GM23338 (cell line): ENCODE measurements around the gene AMY2B.
"Not testable (repeated sequence)": the region's sequence is repeated elsewhere in the genome, so short reads cannot be mapped to it uniquely, and the experiment has no call there.

ENCODE experiments used
- EZH2 ChIP-seq: fragments of 200-600 bp; sonication (generic); IDR thresholded peaks from one replicate; pipeline ENCODE4 v1.8.0; 2017; ENCODE audit warnings: antibody characterized with exemption, mild to moderate bottlenecking, low read depth; ENCODE audit not compliant: unreplicated experiment
- EZH2phosphoT487 ChIP-seq: fragments of 200-600 bp; sonication (generic); IDR thresholded peaks from one replicate; pipeline ENCODE4 v1.8.1; 2018; ENCODE audit warnings: antibody characterized with exemption; ENCODE audit not compliant: unreplicated experiment
- JUNB ChIP-seq: IDR thresholded peaks from one replicate; pipeline ENCODE4 v1.6.1; 2016; ENCODE audit warnings: antibody characterized with exemption; ENCODE audit not compliant: unreplicated experiment
- POLR2AphosphoS5 ChIP-seq: IDR thresholded peaks from 2 replicates; pipeline ENCODE4 v1.6.1; 2016; ENCODE audit warnings: antibody characterized with exemption, low read depth
- ZNF331 ChIP-seq: fragments of 250-450 bp; sonication (Bioruptor Pico); IDR thresholded peaks from 2 replicates; pipeline ENCODE4 v1.5.0; 2020; ENCODE audit warnings: low read depth, mild to moderate bottlenecking, moderate library complexity
- TF ChIP-seq, protein P1 (sequence below), 2 experiments: fragments of 200-600 bp in 1 of 2; sonication (generic) in 1 of 2; conservative IDR thresholded peaks; 2 replicates each; pipeline versions ENCODE4 v1.5.1 to v1.6.1; 2016 to 2017; ENCODE audit warnings: antibody characterized with exemption in 2 of 2, low read depth in 2 of 2, mild to moderate bottlenecking in 2 of 2, moderate library complexity in 1 of 2
- TF ChIP-seq, protein P2 (sequence below): fragments of 250-450 bp; sonication (Bioruptor Pico); IDR thresholded peaks from 2 replicates; pipeline ENCODE4 v1.5.0; 2020; ENCODE audit warnings: mild to moderate bottlenecking, moderate library complexity
- TF ChIP-seq, protein P3 (sequence below): IDR thresholded peaks from 2 replicates; pipeline ENCODE4 v1.6.1; 2016; ENCODE audit warnings: antibody characterized with exemption
- TF ChIP-seq, protein P4 (sequence below): IDR thresholded peaks from one replicate; pipeline ENCODE4 v1.6.1; 2018; ENCODE audit warnings: antibody characterized with exemption; ENCODE audit not compliant: unreplicated experiment

DNA sequence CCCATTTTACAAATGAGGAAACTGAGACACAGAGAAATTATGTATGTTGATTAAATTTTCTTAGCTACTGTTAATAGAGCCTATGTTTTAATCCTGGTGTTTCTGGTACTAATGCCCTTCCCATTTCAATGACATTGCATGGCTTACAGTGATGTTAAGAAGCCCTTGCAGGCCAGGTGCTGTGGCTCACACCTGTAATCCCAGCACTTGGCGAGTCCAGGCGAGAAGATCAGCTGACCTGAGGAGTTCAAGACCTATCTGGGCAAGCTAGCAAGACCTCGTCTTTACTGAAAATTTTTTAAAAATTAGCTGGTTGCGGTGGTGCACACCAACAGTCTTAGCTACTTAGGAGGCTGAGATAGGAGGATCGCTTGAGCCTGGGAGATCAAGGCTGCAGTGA is 5.4 kb downstream of the AMY2B start:
- TF ChIP-seq ZNF331 (CRISPR knock-in tag); EZH2; POLR2AphosphoS5; EZH2phosphoT487; JUNB: not testable (repeated sequence)
- TF ChIP-seq, protein P1, sequence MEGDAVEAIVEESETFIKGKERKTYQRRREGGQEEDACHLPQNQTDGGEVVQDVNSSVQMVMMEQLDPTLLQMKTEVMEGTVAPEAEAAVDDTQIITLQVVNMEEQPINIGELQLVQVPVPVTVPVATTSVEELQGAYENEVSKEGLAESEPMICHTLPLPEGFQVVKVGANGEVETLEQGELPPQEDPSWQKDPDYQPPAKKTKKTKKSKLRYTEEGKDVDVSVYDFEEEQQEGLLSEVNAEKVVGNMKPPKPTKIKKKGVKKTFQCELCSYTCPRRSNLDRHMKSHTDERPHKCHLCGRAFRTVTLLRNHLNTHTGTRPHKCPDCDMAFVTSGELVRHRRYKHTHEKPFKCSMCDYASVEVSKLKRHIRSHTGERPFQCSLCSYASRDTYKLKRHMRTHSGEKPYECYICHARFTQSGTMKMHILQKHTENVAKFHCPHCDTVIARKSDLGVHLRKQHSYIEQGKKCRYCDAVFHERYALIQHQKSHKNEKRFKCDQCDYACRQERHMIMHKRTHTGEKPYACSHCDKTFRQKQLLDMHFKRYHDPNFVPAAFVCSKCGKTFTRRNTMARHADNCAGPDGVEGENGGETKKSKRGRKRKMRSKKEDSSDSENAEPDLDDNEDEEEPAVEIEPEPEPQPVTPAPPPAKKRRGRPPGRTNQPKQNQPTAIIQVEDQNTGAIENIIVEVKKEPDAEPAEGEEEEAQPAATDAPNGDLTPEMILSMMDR (conservative IDR thresholded peaks at IDR 0.05; ENCODE audit: low read depth in 2 of 2): not testable (repeated sequence)
- TF ChIP-seq, protein P2, sequence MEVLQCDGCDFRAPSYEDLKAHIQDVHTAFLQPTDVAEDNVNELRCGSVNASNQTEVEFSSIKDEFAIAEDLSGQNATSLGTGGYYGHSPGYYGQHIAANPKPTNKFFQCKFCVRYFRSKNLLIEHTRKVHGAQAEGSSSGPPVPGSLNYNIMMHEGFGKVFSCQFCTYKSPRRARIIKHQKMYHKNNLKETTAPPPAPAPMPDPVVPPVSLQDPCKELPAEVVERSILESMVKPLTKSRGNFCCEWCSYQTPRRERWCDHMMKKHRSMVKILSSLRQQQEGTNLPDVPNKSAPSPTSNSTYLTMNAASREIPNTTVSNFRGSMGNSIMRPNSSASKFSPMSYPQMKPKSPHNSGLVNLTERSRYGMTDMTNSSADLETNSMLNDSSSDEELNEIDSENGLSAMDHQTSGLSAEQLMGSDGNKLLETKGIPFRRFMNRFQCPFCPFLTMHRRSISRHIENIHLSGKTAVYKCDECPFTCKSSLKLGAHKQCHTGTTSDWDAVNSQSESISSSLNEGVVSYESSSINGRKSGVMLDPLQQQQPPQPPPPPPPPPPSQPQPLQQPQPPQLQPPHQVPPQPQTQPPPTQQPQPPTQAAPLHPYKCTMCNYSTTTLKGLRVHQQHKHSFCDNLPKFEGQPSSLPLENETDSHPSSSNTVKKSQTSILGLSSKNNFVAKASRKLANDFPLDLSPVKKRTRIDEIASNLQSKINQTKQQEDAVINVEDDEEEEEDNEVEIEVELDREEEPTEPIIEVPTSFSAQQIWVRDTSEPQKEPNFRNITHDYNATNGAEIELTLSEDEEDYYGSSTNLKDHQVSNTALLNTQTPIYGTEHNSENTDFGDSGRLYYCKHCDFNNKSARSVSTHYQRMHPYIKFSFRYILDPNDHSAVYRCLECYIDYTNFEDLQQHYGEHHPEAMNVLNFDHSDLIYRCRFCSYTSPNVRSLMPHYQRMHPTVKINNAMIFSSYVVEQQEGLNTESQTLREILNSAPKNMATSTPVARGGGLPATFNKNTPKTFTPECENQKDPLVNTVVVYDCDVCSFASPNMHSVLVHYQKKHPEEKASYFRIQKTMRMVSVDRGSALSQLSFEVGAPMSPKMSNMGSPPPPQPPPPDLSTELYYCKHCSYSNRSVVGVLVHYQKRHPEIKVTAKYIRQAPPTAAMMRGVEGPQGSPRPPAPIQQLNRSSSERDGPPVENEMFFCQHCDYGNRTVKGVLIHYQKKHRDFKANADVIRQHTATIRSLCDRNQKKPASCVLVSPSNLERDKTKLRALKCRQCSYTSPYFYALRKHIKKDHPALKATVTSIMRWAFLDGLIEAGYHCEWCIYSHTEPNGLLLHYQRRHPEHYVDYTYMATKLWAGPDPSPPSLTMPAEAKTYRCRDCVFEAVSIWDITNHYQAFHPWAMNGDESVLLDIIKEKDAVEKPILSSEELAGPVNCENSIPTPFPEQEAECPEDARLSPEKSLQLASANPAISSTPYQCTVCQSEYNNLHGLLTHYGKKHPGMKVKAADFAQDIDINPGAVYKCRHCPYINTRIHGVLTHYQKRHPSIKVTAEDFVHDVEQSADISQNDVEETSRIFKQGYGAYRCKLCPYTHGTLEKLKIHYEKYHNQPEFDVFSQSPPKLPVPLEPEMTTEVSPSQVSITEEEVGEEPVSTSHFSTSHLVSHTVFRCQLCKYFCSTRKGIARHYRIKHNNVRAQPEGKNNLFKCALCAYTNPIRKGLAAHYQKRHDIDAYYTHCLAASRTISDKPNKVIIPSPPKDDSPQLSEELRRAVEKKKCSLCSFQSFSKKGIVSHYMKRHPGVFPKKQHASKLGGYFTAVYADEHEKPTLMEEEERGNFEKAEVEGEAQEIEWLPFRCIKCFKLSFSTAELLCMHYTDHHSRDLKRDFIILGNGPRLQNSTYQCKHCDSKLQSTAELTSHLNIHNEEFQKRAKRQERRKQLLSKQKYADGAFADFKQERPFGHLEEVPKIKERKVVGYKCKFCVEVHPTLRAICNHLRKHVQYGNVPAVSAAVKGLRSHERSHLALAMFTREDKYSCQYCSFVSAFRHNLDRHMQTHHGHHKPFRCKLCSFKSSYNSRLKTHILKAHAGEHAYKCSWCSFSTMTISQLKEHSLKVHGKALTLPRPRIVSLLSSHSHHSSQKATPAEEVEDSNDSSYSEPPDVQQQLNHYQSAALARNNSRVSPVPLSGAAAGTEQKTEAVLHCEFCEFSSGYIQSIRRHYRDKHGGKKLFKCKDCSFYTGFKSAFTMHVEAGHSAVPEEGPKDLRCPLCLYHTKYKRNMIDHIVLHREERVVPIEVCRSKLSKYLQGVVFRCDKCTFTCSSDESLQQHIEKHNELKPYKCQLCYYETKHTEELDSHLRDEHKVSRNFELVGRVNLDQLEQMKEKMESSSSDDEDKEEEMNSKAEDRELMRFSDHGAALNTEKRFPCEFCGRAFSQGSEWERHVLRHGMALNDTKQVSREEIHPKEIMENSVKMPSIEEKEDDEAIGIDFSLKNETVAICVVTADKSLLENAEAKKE (CRISPR knock-in tag): not testable (repeated sequence)
- TF ChIP-seq, protein P3, sequence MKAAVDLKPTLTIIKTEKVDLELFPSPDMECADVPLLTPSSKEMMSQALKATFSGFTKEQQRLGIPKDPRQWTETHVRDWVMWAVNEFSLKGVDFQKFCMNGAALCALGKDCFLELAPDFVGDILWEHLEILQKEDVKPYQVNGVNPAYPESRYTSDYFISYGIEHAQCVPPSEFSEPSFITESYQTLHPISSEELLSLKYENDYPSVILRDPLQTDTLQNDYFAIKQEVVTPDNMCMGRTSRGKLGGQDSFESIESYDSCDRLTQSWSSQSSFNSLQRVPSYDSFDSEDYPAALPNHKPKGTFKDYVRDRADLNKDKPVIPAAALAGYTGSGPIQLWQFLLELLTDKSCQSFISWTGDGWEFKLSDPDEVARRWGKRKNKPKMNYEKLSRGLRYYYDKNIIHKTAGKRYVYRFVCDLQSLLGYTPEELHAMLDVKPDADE: not testable (repeated sequence)
- TF ChIP-seq, protein P4, sequence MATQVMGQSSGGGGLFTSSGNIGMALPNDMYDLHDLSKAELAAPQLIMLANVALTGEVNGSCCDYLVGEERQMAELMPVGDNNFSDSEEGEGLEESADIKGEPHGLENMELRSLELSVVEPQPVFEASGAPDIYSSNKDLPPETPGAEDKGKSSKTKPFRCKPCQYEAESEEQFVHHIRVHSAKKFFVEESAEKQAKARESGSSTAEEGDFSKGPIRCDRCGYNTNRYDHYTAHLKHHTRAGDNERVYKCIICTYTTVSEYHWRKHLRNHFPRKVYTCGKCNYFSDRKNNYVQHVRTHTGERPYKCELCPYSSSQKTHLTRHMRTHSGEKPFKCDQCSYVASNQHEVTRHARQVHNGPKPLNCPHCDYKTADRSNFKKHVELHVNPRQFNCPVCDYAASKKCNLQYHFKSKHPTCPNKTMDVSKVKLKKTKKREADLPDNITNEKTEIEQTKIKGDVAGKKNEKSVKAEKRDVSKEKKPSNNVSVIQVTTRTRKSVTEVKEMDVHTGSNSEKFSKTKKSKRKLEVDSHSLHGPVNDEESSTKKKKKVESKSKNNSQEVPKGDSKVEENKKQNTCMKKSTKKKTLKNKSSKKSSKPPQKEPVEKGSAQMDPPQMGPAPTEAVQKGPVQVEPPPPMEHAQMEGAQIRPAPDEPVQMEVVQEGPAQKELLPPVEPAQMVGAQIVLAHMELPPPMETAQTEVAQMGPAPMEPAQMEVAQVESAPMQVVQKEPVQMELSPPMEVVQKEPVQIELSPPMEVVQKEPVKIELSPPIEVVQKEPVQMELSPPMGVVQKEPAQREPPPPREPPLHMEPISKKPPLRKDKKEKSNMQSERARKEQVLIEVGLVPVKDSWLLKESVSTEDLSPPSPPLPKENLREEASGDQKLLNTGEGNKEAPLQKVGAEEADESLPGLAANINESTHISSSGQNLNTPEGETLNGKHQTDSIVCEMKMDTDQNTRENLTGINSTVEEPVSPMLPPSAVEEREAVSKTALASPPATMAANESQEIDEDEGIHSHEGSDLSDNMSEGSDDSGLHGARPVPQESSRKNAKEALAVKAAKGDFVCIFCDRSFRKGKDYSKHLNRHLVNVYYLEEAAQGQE: not testable (repeated sequence)
